NCI-H526 treated with DMSO at 0.1 percent for 48 hours (cell line): ENCODE data around the gene ACAP2.
A peak's percentile ranks its signal among the peaks of the same experiment; 100 is the strongest.

ENCODE experiments used
- DNase-seq: peaks from one replicate; lab custom pipeline; 2025; lab: John Stamatoyannopoulos, UW

ACAP2 gene

DNA sequence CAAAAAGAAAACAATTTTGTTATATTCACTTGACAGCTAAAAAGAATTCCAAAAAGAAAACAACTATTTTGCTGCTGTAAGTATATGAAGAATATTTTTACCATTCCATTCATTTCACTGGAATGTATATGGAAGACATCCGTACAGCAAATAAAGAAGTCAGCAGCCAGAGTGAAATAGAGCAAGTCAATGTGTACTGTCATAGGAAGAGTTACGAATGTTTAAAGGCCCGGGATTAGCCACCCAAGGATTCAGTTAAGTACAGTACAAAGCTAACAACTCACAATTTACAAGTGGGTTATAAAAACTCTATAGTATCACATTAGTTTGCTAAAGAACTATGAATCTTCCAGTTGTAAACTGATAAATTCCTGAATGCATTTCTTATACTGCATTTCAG is 157.4 kb downstream of the ACAP2 start:
- no peak for DNase-seq

DNA sequence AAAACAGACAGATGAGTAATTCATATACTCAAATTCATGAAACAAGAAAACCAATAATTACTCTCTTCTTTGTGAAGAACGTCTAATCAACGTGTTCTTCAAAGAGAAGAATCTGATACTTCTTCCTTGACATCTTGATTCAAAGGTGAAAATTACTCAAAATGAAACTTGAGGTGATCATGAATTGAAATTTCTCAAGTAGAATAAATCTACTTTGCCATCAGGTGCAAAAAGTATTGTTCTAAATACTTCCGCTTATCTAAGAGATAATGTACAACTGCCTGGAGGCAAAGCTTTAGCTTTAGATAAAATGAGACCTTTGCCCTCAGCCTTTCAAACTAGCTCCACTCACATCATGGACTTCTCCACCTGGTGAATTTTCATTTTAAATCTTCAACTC is 158.0 kb downstream of the ACAP2 start:
- no peak for DNase-seq

DNA sequence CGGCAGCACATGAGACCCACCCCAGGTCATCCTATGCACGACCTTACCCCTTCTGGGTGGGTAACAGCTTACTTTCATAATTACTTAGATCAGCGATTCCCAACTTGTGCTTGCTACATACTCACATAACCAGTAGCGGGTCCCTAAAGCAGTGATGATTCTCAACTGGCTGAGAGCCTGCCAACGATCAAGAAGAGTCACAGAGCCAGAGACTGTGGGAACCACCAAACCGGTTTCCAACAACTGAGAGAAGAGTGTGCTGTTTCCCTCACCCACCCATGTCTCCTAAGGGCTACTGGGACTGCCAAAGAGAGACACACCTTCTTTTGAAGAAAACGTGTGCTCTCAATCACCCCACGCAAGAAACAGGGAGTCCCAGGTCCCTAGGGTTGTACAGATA is 159.9 kb downstream of the ACAP2 start:
- DNase-seq = no peak

DNA sequence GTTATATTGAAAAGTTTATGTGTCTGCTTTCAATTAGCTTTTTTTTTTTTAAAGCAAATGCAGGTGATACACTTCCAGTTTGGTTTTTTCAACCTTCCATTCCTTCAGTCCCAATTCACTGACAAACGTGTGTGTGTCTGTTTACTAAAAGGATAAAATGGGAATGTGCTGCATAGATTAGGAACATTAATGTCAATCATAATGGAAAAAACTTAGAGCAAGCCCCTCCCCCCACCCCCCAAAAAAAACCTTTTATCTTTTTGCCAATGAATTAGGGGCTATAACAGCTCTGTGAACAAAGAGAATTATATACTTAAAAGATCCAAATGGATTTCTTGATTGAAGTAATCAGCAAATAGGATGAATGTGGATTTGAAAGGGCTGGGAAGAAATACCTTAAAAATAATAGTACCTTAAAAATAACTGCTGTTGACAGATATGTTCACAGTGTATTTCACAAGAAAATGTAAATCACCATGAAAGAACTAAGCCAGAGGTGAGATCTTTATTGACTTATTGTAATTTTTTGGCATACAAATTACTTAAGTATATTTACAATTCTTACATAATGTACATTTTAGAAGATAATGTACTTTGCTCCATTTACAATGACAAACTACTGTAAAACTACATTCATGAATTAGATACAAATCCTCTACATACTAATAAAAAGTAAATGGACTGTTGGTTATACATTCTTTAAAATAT is 168.4 kb downstream of the ACAP2 start:
- no peak for DNase-seq

DNA sequence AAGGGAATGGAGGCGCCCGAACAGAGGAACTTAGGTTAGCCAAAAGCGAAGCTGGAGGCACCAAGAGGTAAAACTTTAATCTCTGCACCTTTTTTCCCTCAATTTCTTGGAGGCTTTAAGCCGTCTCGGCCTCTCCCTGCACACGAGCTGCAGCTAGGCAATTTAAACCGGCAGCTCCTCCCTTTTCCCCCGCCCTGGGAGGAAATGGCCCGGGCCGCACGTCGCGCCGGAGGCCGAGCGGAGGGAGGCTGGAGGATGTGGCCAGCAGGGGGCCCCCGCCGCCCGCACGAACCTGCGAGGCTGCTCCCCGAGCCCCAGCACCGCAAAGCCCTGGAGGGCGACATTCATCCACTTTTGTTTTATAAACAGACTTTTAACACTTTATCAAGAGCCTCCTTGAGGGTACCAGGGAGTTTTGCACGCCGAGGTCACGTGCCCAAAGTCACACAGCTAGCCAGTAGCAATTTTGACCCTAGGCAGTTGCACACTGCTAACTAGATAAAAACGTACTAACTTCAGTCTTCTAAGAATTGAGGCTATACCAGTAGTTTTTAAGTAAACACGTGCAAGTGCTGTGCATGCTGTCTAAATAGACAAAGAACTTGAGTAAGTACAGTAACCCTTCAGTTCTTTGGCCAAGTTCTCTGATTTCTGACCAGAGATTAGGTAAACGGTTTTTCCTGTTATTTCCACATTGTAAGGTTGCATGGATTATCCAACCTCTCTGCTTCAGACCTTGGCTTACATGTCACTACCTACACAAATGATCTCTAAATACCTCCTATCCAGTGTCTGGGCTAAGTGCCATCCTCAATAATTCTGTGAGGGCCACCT is 171.2 kb downstream of the ACAP2 start:
- peak; percentile 87 for DNase-seq

DNA sequence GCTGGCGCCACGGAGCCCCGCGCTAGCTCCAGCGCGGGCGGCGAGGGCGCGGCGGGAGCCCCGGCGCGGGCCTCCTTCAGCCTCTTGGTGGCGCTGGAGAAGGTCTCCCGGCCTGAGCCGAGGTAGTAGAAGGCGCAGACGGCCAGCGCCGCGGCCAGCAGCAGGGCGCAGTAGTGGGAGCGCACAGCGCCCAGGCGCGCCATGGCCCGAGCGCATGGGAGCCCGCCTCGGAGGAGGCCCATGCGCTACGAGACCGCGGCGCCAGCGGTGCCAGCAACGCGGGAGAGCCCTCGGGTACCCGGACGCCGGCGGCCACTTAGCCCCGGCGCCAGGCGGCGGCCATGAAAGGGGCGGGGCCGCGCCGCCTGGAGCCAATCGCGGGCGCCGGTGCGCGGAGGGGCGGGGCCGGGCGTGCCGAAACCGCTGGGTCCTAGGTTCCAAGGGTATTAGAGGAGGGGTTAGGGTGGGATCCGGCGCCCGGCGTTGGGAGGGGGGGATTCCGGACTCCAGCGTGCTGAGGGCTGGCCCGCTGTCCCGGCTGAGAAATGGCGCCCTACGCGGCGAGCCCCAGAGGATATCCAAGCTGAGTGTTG is 171.9 kb downstream of the ACAP2 start, which contains the start of gene XXYLT1:
Gene XXYLT1 (minus strand): TSS at position 343 of the 593 bp plus-strand sequence. CDS start 101 bp downstream, at position 242.
- DNase-seq = peak; percentile 89

DNA sequence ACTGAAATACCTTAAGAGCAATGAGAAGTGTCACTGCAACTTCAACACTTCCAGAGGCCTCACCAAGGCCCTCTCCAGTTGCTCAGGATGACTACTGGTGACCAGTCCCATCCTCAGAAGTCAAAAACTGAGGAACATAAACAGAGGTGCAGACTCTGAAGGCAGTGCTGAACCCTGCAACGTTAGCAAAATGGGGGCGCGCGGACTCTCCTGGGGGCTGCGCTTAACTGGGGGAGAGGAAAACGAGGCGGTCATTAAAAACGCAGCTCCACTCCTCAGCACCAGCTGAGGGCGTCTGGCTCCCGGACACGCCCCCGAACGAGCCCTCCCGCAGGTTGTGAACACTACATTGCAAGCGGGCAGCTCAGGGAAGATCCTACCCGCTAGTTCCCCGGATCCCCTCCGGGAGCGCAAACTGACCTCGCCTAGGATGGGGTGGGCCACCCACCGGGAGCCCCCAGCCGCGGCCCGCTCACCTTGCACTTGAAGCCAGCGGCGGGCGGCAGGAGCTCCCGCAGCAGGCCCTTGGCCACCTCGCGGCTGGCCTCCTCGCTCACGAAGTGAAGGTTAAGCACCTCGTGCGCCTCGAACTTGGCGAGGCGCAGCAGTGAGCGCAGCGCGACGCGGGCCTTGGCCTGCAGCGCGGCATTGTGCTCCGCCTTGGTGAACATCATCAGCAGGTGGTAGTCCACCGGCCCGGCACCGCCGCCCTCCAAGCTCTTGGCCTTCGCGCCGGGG is 172.6 kb downstream of the ACAP2 start:
- peak; percentile 48 for DNase-seq

DNA sequence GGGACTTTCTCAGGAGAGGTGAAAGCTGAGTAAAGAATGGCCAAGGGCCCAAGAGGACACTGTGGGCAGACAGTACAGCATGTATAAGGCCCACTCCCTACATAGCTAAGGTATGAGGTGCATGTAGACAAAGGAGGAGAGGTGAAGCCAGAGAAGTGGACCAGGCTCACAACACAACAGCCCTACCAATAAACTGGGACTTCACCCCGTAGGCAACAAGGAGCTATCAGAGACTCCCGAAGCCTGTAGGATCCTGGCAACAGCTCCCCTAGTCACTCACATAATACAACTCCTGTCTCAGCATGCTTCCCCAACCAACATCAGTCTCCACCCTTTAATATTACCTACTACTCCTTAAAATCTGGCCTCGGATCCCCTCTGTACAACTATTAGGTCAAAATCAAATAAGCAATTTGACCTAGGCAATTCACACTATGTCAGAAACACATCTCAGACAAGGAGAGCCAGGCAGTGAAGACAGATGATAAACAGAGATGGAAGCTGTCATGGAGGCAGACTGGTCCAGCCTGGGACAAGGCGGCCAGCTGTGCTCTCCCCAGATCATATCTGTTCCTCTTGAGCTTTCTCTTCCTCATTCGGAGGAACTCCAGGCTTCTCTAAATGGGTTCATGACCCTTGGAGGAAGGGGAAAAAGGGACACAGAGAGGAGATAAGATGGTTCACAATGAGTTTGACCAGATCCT is 173.3 kb downstream of the ACAP2 start:
- DNase-seq = no peak

DNA sequence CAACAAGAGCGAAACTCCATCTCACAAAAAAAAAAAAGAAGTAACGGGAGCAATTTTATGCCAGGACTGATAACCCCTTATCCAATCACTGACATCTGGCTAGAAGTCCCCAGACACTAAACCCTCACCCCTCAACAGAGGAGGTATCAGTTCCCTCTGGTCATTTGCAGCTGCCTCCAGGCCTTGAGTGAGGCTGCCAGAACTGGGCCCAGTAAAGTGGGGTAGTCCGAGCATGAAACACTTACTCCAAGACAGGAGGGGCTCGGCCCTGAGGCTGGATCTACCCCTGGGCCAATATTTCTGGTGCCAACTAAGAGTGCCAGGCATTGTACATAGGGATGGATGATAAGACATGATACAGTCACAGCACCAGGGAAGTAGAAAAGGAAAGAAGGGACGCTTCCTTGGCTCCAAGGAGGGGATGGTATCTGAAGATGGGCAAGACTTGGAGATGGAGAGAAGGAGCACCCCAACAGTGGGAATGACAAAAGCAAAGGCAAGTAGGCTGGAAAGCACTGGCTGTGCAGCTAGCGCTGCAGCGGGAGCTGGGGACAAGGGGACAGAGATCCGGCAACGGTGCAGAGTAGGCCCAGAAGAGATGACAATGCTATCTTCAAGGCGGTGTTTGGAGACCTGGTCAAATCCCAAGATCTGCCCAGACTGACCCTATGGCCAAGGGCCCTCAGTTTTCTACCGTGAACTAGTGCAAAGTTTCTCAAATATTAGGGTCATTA is 174.1 kb downstream of the ACAP2 start:
- no peak for DNase-seq

DNA sequence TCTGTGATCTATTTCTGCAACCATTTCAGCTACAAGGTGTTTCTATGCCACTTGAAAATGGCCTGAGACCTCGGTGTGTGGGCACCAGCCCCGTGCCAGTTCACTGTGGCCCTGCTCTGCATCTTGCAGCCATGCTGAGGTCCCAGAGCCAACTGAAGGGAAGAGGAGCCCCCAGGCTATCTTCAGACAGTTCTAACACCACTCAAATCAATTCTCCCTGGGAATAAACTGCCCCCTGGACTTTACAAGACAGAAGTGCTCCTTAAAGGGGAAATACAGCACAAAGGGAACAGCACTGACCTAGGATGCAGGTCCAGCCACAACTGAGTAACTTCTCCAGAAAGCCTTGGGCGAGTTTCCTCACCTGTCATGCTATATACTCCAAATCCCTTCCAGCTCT is 175.7 kb downstream of the ACAP2 start:
- no peak for DNase-seq

DNA sequence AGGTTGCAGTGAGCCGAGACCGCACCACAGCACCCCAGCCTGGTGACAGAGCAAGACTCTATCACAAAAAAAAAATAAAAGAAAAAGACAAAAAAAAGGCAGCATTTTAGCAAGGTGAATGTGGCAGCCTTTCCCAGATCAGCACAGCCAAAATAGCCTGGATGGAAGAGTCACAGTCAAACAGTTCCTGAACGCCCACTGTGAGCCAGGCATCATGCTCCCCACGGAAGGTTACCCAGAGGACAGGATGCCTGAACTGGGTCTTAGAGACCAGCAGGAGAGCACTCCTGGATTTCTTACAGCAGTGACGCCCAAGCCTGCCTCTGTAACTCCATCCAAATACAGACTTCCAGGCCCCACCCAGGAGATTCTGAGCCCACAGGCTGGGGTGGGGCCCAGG is 176.4 kb downstream of the ACAP2 start:
- no peak for DNase-seq

DNA sequence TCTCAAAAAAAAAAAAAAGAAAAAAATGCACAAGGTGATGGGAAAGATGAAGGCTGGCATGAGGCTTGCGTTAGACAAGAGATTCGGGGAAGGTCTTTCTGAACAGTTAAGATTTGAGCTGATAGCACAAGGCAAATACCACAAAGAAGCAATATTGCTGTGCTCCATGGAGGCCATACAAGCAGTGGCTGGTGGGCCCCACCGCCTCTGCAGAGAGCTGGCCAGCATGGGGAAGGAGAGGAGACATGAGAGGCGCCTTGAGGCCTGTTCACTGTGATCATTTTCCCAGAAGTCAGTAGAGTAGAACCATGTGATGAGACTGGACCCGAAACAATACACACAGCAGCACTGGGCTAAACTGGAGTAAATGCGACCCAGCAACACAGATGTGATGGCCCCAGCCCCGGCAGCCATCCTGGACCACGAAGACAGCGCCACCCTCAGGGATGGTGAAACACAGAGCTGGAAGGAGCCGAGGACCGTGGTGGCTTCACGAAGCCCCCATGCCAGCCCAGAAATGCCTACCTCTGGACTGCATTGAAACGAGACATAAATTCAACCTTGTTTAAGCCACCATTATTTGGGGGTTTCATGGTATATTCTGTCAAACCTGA is 177.3 kb downstream of the ACAP2 start:
- no peak for DNase-seq

DNA sequence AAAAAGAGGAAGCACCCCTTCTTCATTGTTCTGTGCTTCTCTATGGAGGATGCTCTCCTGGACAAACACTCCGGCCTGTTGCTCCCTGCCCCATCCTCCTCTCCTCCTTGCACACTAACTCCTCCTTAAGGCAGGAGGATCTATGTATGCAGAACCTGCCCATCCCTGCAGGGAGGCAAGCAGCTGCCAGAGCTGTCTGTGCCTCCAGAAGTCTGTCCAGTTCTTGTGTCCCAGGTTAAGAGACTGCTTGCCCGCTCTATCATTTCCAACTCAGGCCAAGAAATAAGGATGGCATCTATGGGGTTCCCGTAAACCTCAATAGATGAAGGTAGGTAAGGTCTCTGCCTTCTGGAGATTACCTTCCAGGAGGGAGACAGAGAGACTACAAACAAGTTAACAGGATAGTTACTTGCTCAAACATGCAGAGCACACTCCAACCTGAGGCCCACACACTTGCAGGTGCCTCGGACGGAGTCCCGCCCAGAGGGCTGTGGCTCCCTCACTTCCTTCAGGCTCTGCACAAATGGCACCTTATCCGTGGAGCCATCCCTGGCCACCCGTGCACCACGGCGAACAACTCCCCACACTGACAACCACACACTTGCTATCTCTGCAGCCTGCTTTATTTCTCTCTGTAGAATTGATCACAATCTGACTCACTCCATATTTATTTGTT is 178.8 kb downstream of the ACAP2 start:
- no peak for DNase-seq

DNA sequence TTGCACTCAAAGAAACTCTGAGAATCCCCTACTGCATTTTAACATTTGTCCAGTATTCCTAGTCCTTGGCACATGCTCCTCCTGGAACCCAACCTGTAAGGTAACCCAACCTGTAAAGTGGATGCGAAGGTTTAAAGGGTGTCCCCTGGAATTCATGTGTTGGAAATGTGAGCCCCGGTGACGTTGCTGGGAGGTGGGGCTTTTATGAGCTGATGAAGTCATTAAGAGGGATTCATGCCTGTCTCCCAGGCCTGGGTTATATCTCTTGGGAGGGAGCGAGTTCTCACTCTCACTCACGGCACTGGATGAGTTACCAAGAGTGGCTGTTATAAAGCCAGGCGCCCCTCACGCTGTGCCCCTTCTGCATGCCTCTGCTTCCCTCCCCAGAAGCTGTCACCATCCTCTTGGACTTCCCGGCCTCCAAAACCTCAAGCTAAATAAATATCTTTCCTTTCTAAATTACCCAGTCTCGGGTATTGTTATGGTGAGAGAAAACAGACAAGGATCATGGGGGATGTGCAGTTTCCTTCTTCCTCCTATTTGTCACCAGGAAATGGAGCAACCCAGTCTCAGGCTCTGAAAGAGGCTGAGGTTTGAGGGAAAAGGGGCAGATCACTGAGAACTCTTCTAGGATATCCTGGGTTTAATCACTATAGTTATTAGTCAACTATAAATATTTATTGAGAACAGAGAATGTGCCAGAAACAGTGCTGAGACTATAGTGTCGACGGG is 179.5 kb downstream of the ACAP2 start:
- DNase-seq = no peak

DNA sequence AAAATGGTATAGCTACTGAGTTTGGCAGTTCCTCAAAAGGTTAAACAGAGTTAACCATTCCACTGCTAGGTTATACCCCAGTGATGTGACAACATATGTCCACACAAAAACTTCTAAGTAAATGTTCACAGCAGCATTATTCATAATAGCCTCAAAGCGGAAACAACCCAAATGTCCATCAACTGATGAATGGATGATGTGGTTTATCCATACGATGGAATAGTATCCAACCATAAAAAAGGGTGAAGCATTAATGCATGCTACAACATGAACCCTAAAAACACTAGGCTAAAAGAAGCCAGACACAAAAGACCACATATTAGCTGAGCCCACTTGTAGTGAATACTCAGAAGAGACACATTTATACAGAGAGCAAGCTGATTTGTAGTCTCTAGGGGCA is 180.9 kb downstream of the ACAP2 start:
- no peak for DNase-seq

DNA sequence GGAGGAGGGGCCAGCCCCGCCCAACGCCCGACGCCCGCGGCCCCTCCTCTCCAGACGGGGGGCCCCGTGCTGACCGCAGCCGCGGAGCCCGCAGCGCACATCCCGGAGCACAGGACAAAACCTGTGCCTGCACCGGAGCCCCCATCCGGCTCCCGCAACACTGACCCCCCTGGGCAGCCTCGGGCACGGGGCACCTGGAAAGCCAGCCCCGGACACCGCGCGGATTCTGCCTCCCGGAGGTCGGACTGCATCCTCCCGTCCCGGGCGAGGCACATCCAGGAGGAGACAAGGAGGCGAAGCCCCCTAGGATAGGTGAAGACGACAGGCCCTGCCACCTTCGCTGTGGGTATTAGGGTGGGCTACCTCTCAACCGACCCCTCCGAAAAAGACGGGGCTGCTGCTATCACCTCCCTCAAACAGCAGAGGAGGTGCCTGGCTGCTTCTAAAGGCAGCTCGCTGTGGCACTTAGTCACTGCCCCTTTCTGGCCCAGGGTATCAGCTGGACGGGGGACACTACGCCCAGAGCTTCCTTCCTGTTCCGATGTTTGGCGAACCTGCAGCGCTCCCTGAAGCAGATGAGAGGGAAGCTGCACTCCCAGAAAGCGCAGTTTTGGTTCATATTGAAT is 182.4 kb downstream of the ACAP2 start:
- no peak for DNase-seq

DNA sequence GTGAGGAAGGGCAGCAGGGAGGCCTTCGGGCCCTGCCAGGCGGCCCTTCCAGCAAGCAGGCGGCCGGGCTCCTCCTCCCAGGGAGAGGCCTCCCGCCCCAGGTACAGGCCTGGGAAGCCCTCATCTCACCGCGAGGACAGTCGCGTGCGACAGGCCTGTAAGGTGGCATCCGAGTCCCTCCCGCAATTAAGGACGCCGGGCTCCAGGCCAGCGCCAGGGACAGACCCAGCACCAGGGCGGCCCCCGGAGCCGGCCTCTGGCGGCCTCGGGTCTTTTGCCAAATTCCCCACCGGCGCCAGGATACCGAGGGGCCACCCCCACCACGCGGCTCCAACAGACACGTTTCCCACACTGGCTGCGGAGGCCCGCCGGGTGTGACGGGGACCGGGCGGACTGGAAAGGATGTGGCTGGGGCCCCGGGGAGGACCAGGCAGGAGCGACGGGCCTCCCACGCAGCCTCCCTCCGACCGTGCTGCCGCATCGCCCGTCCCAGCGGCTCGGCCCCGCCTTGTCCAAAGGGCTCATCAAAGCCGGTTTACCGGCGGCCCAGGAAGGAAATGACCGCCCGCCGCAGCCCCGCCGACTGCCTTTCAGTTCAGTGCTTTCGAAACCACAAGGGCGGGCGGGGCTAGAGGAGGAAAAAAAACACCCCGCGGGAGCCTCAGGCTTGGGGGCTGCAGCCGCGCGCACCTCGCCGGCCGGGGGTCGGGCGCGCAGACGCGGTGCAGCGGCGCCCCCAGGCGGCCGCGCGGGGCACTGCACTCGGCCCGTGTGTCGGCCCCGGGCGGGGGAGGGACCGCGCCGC is 183.1 kb downstream of the ACAP2 start:
- peak; percentile 83 for DNase-seq

DNA sequence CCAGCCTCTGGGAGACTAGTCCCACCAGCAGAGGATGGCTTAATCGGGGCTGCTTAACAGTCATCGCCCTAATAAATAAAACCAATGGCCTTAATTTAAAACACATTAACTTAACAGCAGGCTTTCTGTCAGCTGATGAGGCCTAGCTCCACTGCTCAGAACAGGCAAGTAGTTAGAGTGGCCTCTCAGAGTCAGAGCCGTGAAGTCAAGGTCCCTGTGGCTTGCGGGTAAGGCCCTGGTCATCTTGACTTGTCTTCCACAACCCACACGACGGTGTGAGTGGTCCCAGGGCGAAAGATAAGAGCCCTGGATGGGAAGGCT is 183.7 kb downstream of the ACAP2 start:
- DNase-seq = peak; percentile 56
